HCT116 (cell line): ENCODE results near the gene TRIM72.

Experiments
- CTCF ChIP-seq, 3 experiments: fragments of 200-600 bp in 1 of 3; sonication (generic) in 1 of 3; IDR thresholded peaks in 2 of 3; conservative IDR thresholded peaks in 1 of 3; 2 replicates each; pipeline ENCODE4 v1.5.1; 2012 to 2017; ENCODE audit warnings: low read depth in 2 of 3, low read length in 2 of 3, antibody characterized with exemption in 1 of 3, borderline replicate concordance in 1 of 3, control low read depth in 1 of 3, mild to moderate bottlenecking in 1 of 3, mixed read lengths in 1 of 3, mixed run types in 1 of 3, moderate library complexity in 1 of 3; ENCODE audit not compliant: insufficient read depth in 1 of 3
- ELF1 ChIP-seq: IDR thresholded peaks from 2 replicates; pipeline ENCODE4 v1.6.1; 2012; ENCODE audit warnings: low read depth, borderline replicate concordance
- JUND ChIP-seq: IDR thresholded peaks from 2 replicates; pipeline ENCODE4 v1.6.1; 2012
- POLR2A ChIP-seq: IDR thresholded peaks from 2 replicates; pipeline ENCODE4 v1.7.0; 2011; ENCODE audit warnings: borderline replicate concordance; ENCODE audit not compliant: insufficient read depth, insufficient read length; ENCODE audit errors: extremely low read depth
- POLR2AphosphoS5 ChIP-seq: IDR thresholded peaks from 2 replicates; pipeline ENCODE4 v1.6.1; 2011; ENCODE audit warnings: mild to moderate bottlenecking, low read depth, low read length, moderate library complexity
- RAD21 ChIP-seq: IDR thresholded peaks from 2 replicates; pipeline ENCODE4 v1.6.1; 2012; ENCODE audit warnings: low read depth, mild to moderate bottlenecking
- REST ChIP-seq: IDR thresholded peaks from 2 replicates; pipeline ENCODE4 v1.6.1; 2012; ENCODE audit warnings: low read depth
- SIN3A ChIP-seq: IDR thresholded peaks from 2 replicates; pipeline ENCODE4 v1.6.1; 2012; ENCODE audit warnings: low read depth
- TCF7L2 ChIP-seq: IDR thresholded peaks from 2 replicates; pipeline ENCODE4 v1.7.0; 2011; ENCODE audit warnings: borderline replicate concordance, inconsistent platforms; ENCODE audit not compliant: insufficient read depth, insufficient read length; ENCODE audit errors: extremely low read depth
- YY1 ChIP-seq: IDR thresholded peaks from 2 replicates; pipeline ENCODE4 v1.6.1; 2011; ENCODE audit warnings: low read length, low read depth, moderate library complexity, mild to moderate bottlenecking; ENCODE audit not compliant: insufficient replicate concordance; ENCODE audit errors: extremely low read depth
- TF ChIP-seq, protein P1 (sequence below): IDR thresholded peaks from 2 replicates; pipeline ENCODE4 v1.6.1; 2011; ENCODE audit warnings: mild to moderate bottlenecking, low read length, moderate library complexity; ENCODE audit not compliant: insufficient replicate concordance; ENCODE audit errors: extremely low read depth

DNA sequence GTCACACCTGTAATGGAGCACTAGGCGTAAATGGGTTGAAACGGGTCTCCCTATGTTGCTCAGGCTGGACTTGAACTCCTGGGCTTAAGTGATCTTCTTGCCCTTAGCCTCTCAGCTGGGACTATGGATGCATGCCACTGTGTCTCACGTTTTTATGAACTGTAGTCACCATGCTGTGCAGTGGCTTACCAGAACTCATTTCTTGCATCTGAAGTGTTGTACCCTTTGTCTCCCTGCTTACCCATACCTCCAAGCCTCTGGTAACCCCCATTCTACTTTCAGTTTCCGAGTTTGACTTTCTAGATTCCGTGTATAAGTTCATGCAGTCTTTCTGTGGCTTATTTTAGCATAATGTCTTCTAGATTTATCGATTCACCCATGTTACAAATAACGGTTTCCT, 19.0 kb upstream of the TRIM72 start:
- TF ChIP-seq CTCF (IDR thresholded peaks at IDR 0.05 in 2 of 3, conservative IDR thresholded peaks at IDR 0.05 in 1 of 3; ENCODE audit: borderline replicate concordance in 1 of 3, insufficient read depth in 1 of 3, low read depth in 2 of 3, low read length in 2 of 3) (no peak), RAD21 (no peak), YY1 (no peak), POLR2A (no peak), POLR2AphosphoS5 (no peak), TCF7L2 (no peak), REST (no peak), ELF1 (no peak), SIN3A (no peak), JUND (no peak)
- TF ChIP-seq, protein P1, sequence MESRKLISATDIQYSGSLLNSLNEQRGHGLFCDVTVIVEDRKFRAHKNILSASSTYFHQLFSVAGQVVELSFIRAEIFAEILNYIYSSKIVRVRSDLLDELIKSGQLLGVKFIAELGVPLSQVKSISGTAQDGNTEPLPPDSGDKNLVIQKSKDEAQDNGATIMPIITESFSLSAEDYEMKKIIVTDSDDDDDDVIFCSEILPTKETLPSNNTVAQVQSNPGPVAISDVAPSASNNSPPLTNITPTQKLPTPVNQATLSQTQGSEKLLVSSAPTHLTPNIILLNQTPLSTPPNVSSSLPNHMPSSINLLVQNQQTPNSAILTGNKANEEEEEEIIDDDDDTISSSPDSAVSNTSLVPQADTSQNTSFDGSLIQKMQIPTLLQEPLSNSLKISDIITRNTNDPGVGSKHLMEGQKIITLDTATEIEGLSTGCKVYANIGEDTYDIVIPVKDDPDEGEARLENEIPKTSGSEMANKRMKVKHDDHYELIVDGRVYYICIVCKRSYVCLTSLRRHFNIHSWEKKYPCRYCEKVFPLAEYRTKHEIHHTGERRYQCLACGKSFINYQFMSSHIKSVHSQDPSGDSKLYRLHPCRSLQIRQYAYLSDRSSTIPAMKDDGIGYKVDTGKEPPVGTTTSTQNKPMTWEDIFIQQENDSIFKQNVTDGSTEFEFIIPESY, result no peak
